GM19099 (cell line): Measurements from ENCODE around the gene PEA15.

Experiments used
- POLR2A ChIP-seq: IDR thresholded peaks from 3 replicates; pipeline ENCODE4 v1.6.1; 2011; ENCODE audit warnings: low read depth; ENCODE audit not compliant: insufficient read length; ENCODE audit errors: extremely low read depth

Gene PEA15

GRCh38 chr1:160194737-160195059, 10.5 kb upstream of the PEA15 start:
- no peak for TF ChIP-seq POLR2A

GRCh38 chr1:160196143-160196542, 9.0 kb upstream of the PEA15 start:
- no peak for TF ChIP-seq POLR2A

GRCh38 chr1:160197231-160197630, 8.0 kb upstream of the PEA15 start:
- TF ChIP-seq POLR2A, result no peak

GRCh38 chr1:160200786-160201185, 4.4 kb upstream of the PEA15 start:
- TF ChIP-seq POLR2A, result no peak

GRCh38 chr1:160204526-160205241, 500 bp upstream of the PEA15 start:
- no peak for TF ChIP-seq POLR2A

GRCh38 chr1:160206036-160206389, 829 bp downstream of the PEA15 start:
- TF ChIP-seq POLR2A, result no peak

GRCh38 chr1:160206421-160207117, 1.4 kb downstream of the PEA15 start:
- TF ChIP-seq POLR2A, result no peak

GRCh38 chr1:160207118-160207650, 2.0 kb downstream of the PEA15 start:
- TF ChIP-seq POLR2A, result no peak

GRCh38 chr1:160207771-160208556, 2.8 kb downstream of the PEA15 start:
- TF ChIP-seq POLR2A, result no peak

GRCh38 chr1:160208557-160209320, 3.6 kb downstream of the PEA15 start:
- no peak for TF ChIP-seq POLR2A

- no peak for TF ChIP-seq POLR2A
Measured at GRCh38 chr1:160209321-160210046, 4.3 kb downstream of the PEA15 start.

- TF ChIP-seq POLR2A, result no peak
Measured at GRCh38 chr1:160210561-160210960, 5.4 kb downstream of the PEA15 start.

- TF ChIP-seq POLR2A, result peak; percentile 12
Measured at GRCh38 chr1:160211046-160211790, 6.0 kb downstream of the PEA15 start.
